Right atrium auricular region (tissue), 2 donors: ENCODE data around the gene DCTN2. TPM values are rescaled to one million over a fixed set of nuclear protein-coding genes. Genes with fewer than 3 reads are reported as not detected.

ENCODE experiments used
- DNase-seq: peaks from one replicate; pipeline ENCODE4 v3.0.0-alpha.2; 2019; ENCODE audit warnings: low spot score
- H3K27ac ChIP-seq, 2 donors: fragments of 200-600 bp; sonication (generic); 1 replicate in 1 of 2; 2 replicates in 1 of 2; pipeline ENCODE4 v1.5.1; 2016 to 2019
- H3K27me3 ChIP-seq, 2 donors: fragments of 200-600 bp; sonication (generic); one replicate each; pipeline versions ENCODE4 v1.5.1 to v1.6.0; 2017 to 2019
- H3K36me3 ChIP-seq: fragments of 200-600 bp; sonication (generic); one replicate; pipeline ENCODE4 v1.5.1; 2016
- H3K4me1 ChIP-seq, 2 donors: fragments of 200-600 bp; sonication (generic); one replicate each; pipeline versions ENCODE4 v1.5.1 to v1.6.0; 2017 to 2019
- H3K4me3 ChIP-seq, 2 donors: fragments of 200-600 bp; sonication (generic); 1 replicate in 1 of 2; 2 replicates in 1 of 2; pipeline ENCODE4 v1.5.1; 2017 to 2019; ENCODE audit warnings: mild to moderate bottlenecking in 1 of 2, moderate library complexity in 1 of 2
- H3K9me3 ChIP-seq, 2 donors: fragments of 200-600 bp; sonication (generic); one replicate each; pipeline ENCODE4 v1.5.1; 2019
- CTCF ChIP-seq, 2 donors: fragments of 200-600 bp; sonication (generic); IDR thresholded peaks; one replicate each; pipeline ENCODE4 v1.5.1; 2019; ENCODE audit warnings: antibody characterized with exemption in 2 of 2
- total RNA-seq, 2 donors: library from RNA; depleted of rRNA; stranded (reverse); fragments of >200 nt; gene quantifications; one replicate each; pipeline ENCODE4 v1.1.0, GENCODE V29; 2016

Gene DCTN2
- total RNA-seq, 2 donors from 2014 or later: 109 to 114 TPM

GRCh38 chr12:57584050-57584449 is 37.1 kb upstream of the DCTN2 start:
- Histone ChIP-seq H3K36me3 (no peaks in the 10 kb centered on the region), H3K27ac (no peak overlapping the region), H3K4me3 (no peak overlapping the region), H3K27me3 (no peaks in the 10 kb centered on the region), H3K4me1 (no peaks in the 10 kb centered on the region), H3K9me3 (no peaks in the 10 kb centered on the region)
- no peak for DNase-seq
- no peak for TF ChIP-seq CTCF (IDR thresholded peaks at IDR 0.05)

- Histone ChIP-seq H3K27me3 (no peaks in the 10 kb centered on the region), H3K4me1 (no peaks in the 10 kb centered on the region), H3K4me3 (no peak overlapping the region), H3K9me3 (no peaks in the 10 kb centered on the region), H3K36me3 (no peaks in the 10 kb centered on the region), H3K27ac (no peak overlapping the region)
- DNase-seq: peak; percentile 72
- peak; percentile 85 to 94 for TF ChIP-seq CTCF (IDR thresholded peaks at IDR 0.05)
Observed at GRCh38 chr12:57583008-57583831, 36.2 kb upstream of the DCTN2 start.

- H3K27ac ChIP-seq: no peak overlapping the region
- no peak overlapping the region for H3K4me3 ChIP-seq
- no peak for TF ChIP-seq CTCF (IDR thresholded peaks at IDR 0.05)
- H3K27me3 ChIP-seq: no peaks in the 10 kb centered on the region
- DNase-seq: no peak
- H3K9me3 ChIP-seq: no peaks in the 10 kb centered on the region
- no peaks in the 10 kb centered on the region for H3K4me1 ChIP-seq
- no peaks in the 10 kb centered on the region for H3K36me3 ChIP-seq
Observed at GRCh38 chr12:57582440-57582839, 35.4 kb upstream of the DCTN2 start.

GRCh38 chr12:57581802-57582201 is 34.8 kb upstream of the DCTN2 start:
- Histone ChIP-seq H3K4me1 (no peaks in the 10 kb centered on the region), H3K27ac (no peak overlapping the region), H3K36me3 (no peaks in the 10 kb centered on the region), H3K4me3 (no peak overlapping the region), H3K9me3 (no peaks in the 10 kb centered on the region), H3K27me3 (no peaks in the 10 kb centered on the region)
- no peak for DNase-seq
- TF ChIP-seq CTCF (IDR thresholded peaks at IDR 0.05): no peak

- no peaks in the 10 kb centered on the region for H3K4me1 ChIP-seq
- TF ChIP-seq CTCF (IDR thresholded peaks at IDR 0.05): no peak
- no peaks in the 10 kb centered on the region for H3K27me3 ChIP-seq
- no peak overlapping the region for H3K27ac ChIP-seq
- H3K9me3 ChIP-seq: no peaks in the 10 kb centered on the region
- no peak overlapping the region for H3K4me3 ChIP-seq
- H3K36me3 ChIP-seq: no peaks in the 10 kb centered on the region
- DNase-seq: no peak
Observed at GRCh38 chr12:57580466-57580795, 33.4 kb upstream of the DCTN2 start.
